DND-41 (cell line): ENCODE measurements around the gene TPP2.

Experiments
- ATAC-seq: fragments of 200-7000 bp; cut with Tn5 transposase; 3 replicates; pipeline ENCODE4 v1.9.1; 2021; ENCODE audit warnings: low read depth; ENCODE audit not compliant: insufficient read depth
- DNase-seq: peaks from one replicate; pipeline ENCODE4 v3.0.0-alpha.2; 2020
- H2AFZ ChIP-seq: 2 replicates; pipeline ENCODE4 v1.6.0; 2012; ENCODE audit warnings: low read depth, low read length
- H3K27ac ChIP-seq: 2 replicates; pipeline ENCODE4 v1.5.1; 2012; ENCODE audit warnings: low read length, inconsistent platforms
- H3K27me3 ChIP-seq: fragments of 200-600 bp; sonication (generic); 2 replicates; pipeline ENCODE4 v1.6.0; 2012; ENCODE audit warnings: low read length, mild to moderate bottlenecking, inconsistent platforms; ENCODE audit not compliant: insufficient read depth, poor library complexity
- H3K36me3 ChIP-seq: 2 replicates; pipeline ENCODE4 v1.5.1; 2012; ENCODE audit warnings: low read length, inconsistent platforms; ENCODE audit not compliant: insufficient read depth
- H3K4me1 ChIP-seq: 2 replicates; pipeline ENCODE4 v1.5.1; 2012; ENCODE audit warnings: mild to moderate bottlenecking, low read length; ENCODE audit not compliant: insufficient read depth
- H3K4me2 ChIP-seq: 2 replicates; pipeline ENCODE4 v1.6.0; 2012; ENCODE audit warnings: mild to moderate bottlenecking, moderate library complexity, low read length, inconsistent platforms; ENCODE audit not compliant: insufficient read depth
- H3K4me3 ChIP-seq, 2 experiments: fragments of 200-600 bp in 1 of 2; shearing (Covaris generic) in 1 of 2; 2 replicates each; pipeline ENCODE4 v1.5.1; 2012 to 2016; ENCODE audit warnings: inconsistent platforms in 2 of 2, low read length in 2 of 2, mild to moderate bottlenecking in 2 of 2, low read depth in 1 of 2, moderate library complexity in 1 of 2
- H3K79me2 ChIP-seq: 2 replicates; pipeline ENCODE4 v1.6.0; 2012; ENCODE audit warnings: low read length, inconsistent platforms; ENCODE audit not compliant: insufficient read depth
- H3K9ac ChIP-seq: 2 replicates; pipeline ENCODE4 v1.6.0; 2012; ENCODE audit warnings: low read depth, mild to moderate bottlenecking, inconsistent platforms, low read length, moderate library complexity
- H3K9me3 ChIP-seq: 2 replicates; pipeline ENCODE4 v1.5.1; 2012; ENCODE audit warnings: low read length, moderate library complexity, mild to moderate bottlenecking, inconsistent platforms; ENCODE audit not compliant: insufficient read depth, severe bottlenecking
- H4K20me1 ChIP-seq: 2 replicates; pipeline ENCODE4 v1.6.0; 2012; ENCODE audit warnings: low read length; ENCODE audit not compliant: insufficient read depth
- CTCF ChIP-seq: IDR thresholded peaks from 2 replicates; pipeline ENCODE4 v1.5.1; 2012; ENCODE audit warnings: borderline replicate concordance, low read length, moderate library complexity, mild to moderate bottlenecking; ENCODE audit not compliant: poor library complexity, severe bottlenecking; ENCODE audit errors: extremely low read depth
- EZH2 ChIP-seq: IDR thresholded peaks from 3 replicates; pipeline ENCODE4 v1.6.1; 2012; ENCODE audit warnings: borderline replicate concordance, low read depth, mild to moderate bottlenecking, moderate library complexity, low read length, inconsistent platforms; ENCODE audit not compliant: severe bottlenecking

TPP2 gene

GRCh38 chr13:102697264-102697663 lies 100.5 kb downstream of the TPP2 start:
- H3K9ac ChIP-seq = no peak overlapping the region
- no peaks in the 10 kb centered on the region for H3K36me3 ChIP-seq
- no peak overlapping the region for H3K27ac ChIP-seq
- H3K4me1 ChIP-seq = no peaks in the 10 kb centered on the region
- TF ChIP-seq EZH2 = no peak
- no peak overlapping the region for H3K4me3 ChIP-seq
- ATAC-seq (no peak), DNase-seq (no peak)
- no peak overlapping the region for H2AFZ ChIP-seq
- H4K20me1 ChIP-seq = no peaks in the 10 kb centered on the region
- peaks cover 17% of the 10 kb centered on the region for H3K27me3 ChIP-seq
- no peak overlapping the region for H3K4me2 ChIP-seq
- no peaks in the 10 kb centered on the region for H3K79me2 ChIP-seq
- no peaks in the 10 kb centered on the region for H3K9me3 ChIP-seq

GRCh38 chr13:102697929-102698648 lies 101.3 kb downstream of the TPP2 start:
- H3K4me1 ChIP-seq = no peaks in the 10 kb centered on the region
- DNase-seq (no peak), ATAC-seq (no peak)
- no peak overlapping the region for H2AFZ ChIP-seq
- H3K27ac ChIP-seq = no peak overlapping the region
- H3K27me3 ChIP-seq = peaks cover 10% of the 10 kb centered on the region
- H3K79me2 ChIP-seq = no peaks in the 10 kb centered on the region
- no peak for TF ChIP-seq CTCF
- no peak for TF ChIP-seq EZH2
- H4K20me1 ChIP-seq = no peaks in the 10 kb centered on the region
- H3K36me3 ChIP-seq = no peaks in the 10 kb centered on the region
- H3K9me3 ChIP-seq = no peaks in the 10 kb centered on the region
- H3K9ac ChIP-seq = no peak overlapping the region
- H3K4me2 ChIP-seq = no peak overlapping the region
- no peak overlapping the region for H3K4me3 ChIP-seq

- H4K20me1 ChIP-seq = no peaks in the 10 kb centered on the region
- H3K79me2 ChIP-seq = no peaks in the 10 kb centered on the region
- H3K9ac ChIP-seq = no peak overlapping the region
Observed at GRCh38 chr13:102698649-102698980, 101.8 kb downstream of the TPP2 start.

GRCh38 chr13:102699504-102699903 lies 102.7 kb downstream of the TPP2 start:
- ATAC-seq = no peak

More at GRCh38 chr13:102698649-102698980, 101.8 kb downstream of the TPP2 start:
- H3K27me3 ChIP-seq = peaks cover 6% of the 10 kb centered on the region
- no peak overlapping the region for H2AFZ ChIP-seq
- H3K27ac ChIP-seq = no peak overlapping the region
- no peaks in the 10 kb centered on the region for H3K9me3 ChIP-seq
- no peak overlapping the region for H3K4me3 ChIP-seq
- no peak overlapping the region for H3K4me2 ChIP-seq
- no peak for DNase-seq
- H3K4me1 ChIP-seq = no peaks in the 10 kb centered on the region
- no peak for ATAC-seq
- no peaks in the 10 kb centered on the region for H3K36me3 ChIP-seq
- TF ChIP-seq EZH2 = no peak
- no peak for TF ChIP-seq CTCF

More at GRCh38 chr13:102699504-102699903, 102.7 kb downstream of the TPP2 start:
- Histone ChIP-seq H3K4me3 (no peak overlapping the region), H4K20me1 (no peaks in the 10 kb centered on the region), H3K9ac (no peak overlapping the region), H3K27ac (no peak overlapping the region), H3K79me2 (no peaks in the 10 kb centered on the region), H2AFZ (no peak overlapping the region), H3K27me3 (peaks cover 3% of the 10 kb centered on the region), H3K4me2 (no peak overlapping the region), H3K36me3 (no peaks in the 10 kb centered on the region), H3K9me3 (no peaks in the 10 kb centered on the region), H3K4me1 (no peaks in the 10 kb centered on the region)
- no peak for DNase-seq
- TF ChIP-seq CTCF (no peak), EZH2 (no peak)
